ENCODE results near the gene ARNT2. TPM values are rescaled to one million over a fixed set of nuclear protein-coding genes. Genes with fewer than 3 reads are reported as not detected.
"Not testable (repeated sequence)": the region's sequence is repeated elsewhere in the genome, so short reads cannot be mapped to it uniquely, and the experiment has no call there.

Gene ARNT2
- total RNA-seq, 1 experiment from 2014 or later, result not detected

DNA sequence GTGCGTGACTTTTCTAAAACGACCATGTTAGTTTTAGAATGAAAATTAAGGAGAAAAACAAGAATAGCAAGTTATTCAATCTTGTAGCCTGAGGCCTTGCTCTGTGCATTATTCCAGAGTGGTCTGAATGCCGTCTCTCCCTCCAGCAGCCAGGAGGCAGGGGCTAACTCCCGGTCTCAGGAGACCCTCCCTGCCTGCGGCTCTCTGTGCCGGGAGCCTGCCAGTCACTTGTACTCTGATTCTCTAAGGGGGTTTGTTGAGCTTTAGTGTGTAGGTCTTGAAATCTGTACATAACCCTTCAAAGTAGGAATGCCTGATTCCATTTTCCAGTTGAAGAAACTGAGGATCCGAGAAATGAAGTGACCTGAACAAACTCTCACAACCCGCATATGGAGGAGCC lies 97.3 kb downstream of the ARNT2 start:
- in situ Hi-C loops (cut with HindIII; ENCODE audit: low sequenced_read_pairs), result no loop called here
- DNase-seq (ENCODE audit: low spot score), result no peak

DNA sequence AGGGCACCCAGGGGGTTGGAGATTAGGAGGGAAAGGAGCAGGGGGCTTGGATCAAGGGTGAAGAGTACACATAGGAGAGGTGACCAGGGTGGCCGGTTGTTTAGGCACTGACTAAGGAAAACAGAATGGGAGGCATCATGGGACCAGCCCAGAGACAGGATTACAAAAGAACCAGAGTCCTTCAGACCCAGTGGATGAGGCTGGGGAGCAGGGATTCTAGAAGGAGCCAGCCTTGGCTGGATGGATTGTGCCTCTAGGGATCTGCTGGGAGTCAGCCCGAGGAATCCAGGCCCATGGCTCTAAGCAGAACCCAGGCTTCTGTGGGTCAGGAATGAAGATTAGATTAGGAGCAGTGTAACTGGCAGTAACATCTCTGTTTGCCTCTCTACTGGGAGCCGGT lies 98.6 kb downstream of the ARNT2 start:
- in situ Hi-C loops (cut with HindIII; ENCODE audit: low sequenced_read_pairs), result no loop called here
- no peak for DNase-seq (ENCODE audit: low spot score)

DNA sequence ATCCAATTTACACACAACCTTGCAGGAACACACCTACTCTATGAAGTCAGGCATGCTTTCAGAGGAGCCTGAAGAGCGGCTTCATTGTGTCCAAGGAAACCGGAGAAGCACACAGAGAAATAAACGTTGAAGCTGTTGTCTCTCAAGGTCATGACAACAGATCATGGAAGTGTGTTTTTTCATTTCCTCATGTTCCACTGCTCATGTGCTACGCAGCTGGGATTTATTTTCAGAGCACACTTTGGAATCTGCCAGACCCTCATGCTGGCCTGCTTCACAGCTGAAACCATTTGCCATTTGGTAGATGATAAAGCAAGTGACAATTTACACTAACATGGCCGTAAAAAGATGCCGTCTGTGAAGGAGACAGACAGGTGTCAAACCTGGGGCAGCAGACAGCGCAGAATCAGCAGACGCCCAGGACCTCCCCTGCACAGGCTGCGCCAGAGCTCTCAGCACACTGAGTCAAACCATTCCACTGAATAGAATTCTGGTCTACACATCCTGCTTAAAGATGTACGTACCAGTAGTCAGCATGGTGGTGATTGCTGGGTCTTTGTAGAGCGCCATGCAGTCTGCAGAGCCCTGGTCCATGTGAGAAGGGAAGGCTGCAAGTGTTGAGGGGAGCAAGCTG lies 99.3 kb downstream of the ARNT2 start:
- in situ Hi-C loops (cut with HindIII; ENCODE audit: low sequenced_read_pairs), result no loop called here
- DNase-seq (ENCODE audit: low spot score), result no peak

GRCh38 chr15:80504931-80505330 lies 100.7 kb downstream of the ARNT2 start:
- in situ Hi-C loops (cut with HindIII; ENCODE audit: low sequenced_read_pairs), result no loop called here
- no peak for DNase-seq (ENCODE audit: low spot score)

GRCh38 chr15:80506286-80506893 lies 102.2 kb downstream of the ARNT2 start:
- in situ Hi-C loops (cut with HindIII; ENCODE audit: low sequenced_read_pairs), result no loop called here
- DNase-seq (ENCODE audit: low spot score), result no peak

DNA sequence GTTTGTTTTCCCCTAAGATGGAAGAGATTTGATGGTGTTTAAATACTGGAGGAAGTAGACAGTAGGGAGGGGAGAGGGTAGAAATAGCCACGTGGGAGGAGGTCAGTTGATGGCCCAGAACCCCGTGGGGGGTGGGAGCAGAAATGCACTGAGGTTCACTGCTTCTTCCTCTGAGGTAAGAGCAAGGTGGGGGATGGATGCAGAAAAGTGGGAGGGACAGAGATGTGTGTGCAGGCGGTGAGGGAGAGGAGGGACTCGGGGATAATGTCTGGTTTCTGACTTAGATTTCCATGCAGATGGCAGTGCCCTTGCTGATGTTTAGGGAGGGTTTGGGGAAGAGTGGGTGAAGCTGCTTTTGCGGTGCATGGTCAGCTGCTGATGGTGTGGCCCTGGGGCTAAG lies 102.9 kb downstream of the ARNT2 start:
- DNase-seq (ENCODE audit: low spot score), result no peak
- in situ Hi-C loops (cut with HindIII; ENCODE audit: low sequenced_read_pairs), result no loop called here

DNA sequence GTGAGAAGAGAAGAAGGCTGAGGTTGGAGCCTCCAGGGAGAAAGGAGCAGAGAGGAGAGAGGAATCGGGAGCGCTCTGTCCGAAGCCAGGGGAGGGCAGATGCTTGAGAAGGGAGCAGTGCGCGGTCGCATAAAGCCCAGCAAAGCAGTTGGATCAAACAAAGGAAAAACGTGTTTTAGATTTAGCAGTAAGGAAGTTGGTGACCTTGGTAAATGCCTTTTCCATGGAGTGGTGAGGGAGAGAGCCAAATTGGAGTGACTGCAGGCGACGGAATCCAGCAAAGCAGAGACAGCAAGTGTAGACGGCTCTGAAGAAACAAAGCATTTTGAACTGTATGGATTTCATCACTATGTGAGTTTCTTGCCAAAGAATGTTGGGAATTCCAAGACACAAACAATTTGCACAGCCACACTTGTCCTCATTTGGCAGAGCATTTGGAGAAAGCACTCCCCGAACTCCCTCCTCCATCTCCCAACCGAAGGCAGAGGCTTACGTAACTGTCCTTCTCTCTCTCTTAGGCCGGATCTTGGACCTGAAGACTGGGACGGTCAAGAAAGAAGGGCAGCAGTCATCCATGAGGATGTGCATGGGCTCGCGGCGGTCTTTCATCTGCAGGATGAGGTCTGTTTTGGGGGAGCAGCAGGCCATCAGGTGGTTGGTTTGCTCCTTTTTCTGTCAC lies 103.6 kb downstream of the ARNT2 start:
- in situ Hi-C loops (cut with HindIII; ENCODE audit: low sequenced_read_pairs), result no loop called here
- DNase-seq (ENCODE audit: low spot score), result no peak

DNA sequence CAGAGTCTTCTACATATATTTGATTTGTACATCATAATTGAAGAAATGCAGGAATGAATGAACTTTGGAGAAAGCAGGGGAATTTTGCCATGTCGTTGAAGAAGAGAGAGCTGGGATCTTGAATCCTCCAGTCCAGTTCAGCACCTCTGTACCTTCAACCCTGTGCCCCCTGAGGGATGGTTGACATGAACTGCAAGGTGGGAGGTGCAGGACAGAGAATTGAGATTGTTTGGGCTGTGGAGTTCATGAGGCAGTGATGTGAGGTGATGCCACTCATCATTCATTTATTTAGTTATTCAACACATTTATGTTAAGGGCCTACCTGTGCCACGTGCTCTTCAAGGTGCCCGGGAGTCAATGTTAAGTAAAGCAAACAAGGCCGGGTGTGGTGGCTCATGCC lies 104.6 kb downstream of the ARNT2 start:
- no peak for DNase-seq (ENCODE audit: low spot score)
- in situ Hi-C loops (cut with HindIII; ENCODE audit: low sequenced_read_pairs), result no loop called here

GRCh38 chr15:80509800-80510199 lies 105.6 kb downstream of the ARNT2 start:
- in situ Hi-C loops (cut with HindIII; ENCODE audit: low sequenced_read_pairs), result no loop called here
- DNase-seq (ENCODE audit: low spot score), result no peak

DNA sequence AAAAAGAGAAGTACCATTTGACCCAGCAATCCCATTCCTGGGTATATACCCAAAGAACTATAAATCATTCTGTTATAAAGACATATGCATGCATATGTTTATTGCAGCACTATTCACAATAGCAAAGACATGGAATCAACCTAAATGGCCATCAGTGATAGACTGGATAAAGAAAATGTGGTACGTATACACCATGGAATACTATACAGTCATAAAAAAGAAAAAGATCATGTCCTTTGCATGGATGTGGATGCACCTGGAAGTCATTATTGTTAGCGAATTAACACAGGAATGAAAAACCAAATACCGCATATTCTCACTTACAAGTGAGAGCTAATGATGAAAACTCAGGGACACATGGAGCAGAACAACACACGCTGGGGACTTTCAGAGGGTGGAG lies 106.8 kb downstream of the ARNT2 start:
- DNase-seq (ENCODE audit: low spot score); in situ Hi-C loops (cut with HindIII; ENCODE audit: low sequenced_read_pairs): not testable (repeated sequence)

DNA sequence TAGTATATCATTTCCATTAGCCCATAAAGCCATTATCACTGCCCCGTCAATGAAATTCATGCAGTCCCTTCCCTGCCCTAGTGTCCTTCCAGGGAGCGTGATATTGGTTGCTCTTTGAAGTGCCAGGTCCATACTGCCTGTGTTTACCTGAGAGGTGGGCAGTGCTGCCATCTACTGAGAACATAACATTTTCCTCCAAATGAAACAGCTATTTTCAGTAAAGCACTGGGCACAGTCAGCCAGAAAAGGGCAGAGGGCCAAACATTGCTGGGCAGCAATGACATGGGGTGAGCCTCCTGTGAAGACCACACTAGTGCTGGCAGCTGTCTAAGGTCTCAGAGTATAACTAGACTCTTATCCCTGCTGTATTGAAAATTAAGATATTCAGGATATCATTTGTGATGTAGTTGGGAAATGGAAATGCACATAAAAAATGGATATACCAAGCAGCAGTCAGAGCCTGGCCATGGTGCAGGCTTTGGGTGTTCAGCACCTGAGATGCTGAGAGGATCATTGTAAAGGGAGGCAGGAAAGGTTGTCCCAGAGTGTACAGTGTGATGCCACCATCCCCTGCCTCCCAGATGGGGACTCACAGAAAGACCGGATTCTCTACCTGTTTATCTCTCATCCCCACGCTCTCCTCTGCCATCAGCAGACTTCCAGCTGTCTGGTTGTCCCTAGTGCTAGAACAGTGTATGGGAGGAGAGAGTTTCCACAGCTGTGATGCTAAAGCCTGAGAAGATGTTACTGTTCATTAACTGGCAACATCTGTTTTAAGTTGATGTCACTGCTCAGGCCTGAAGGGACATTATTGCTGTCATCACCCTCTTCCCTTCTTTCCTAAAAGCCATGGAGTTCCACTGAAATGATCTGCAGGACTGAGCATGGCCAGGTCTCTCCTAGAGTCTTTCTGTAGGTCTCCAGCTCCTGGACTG lies 108.8 kb downstream of the ARNT2 start:
- in situ Hi-C loops (cut with HindIII; ENCODE audit: low sequenced_read_pairs), result no loop called here
- peak; percentile 80 for DNase-seq (ENCODE audit: low spot score)

DNA sequence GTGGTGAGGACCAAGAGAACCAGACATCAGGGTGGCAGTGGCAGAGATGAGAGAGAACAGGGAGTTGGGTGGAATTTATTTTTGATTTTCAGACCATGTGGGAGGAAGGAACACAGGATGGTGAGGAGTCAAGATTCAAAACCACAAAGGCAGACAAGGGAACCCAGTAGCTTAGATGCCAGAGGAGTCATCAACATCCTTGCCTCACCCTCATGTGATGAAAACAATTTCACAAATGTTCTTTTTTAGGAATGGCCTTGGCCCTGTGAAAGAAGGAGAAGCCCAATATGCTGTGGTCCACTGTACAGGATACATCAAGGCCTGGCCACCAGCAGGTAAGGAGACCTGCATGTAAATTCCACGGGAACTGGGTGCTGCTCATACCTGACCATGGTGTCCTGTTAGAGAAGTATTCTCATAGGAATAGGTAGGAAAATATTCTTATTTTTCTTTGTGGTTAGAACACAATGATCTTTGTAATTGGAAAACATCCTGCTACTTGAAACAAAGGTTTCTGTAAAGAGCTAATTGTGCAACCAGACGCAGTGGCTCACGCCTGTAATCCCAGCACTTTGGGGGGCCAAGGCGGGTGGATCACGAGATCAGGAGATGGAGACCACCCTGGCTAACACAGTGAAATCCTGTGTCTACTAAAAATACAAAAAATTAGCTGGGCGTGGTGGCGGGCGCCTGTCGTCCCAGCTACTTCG lies 110.0 kb downstream of the ARNT2 start:
- in situ Hi-C loops (cut with HindIII; ENCODE audit: low sequenced_read_pairs), result no loop called here
- no peak for DNase-seq (ENCODE audit: low spot score)

- DNase-seq (ENCODE audit: low spot score), result no peak
- in situ Hi-C loops (cut with HindIII; ENCODE audit: low sequenced_read_pairs), result no loop called here
These were observed 113.1 kb downstream of the ARNT2 start for GRCh38 chr15:80517290-80517689.

DNA sequence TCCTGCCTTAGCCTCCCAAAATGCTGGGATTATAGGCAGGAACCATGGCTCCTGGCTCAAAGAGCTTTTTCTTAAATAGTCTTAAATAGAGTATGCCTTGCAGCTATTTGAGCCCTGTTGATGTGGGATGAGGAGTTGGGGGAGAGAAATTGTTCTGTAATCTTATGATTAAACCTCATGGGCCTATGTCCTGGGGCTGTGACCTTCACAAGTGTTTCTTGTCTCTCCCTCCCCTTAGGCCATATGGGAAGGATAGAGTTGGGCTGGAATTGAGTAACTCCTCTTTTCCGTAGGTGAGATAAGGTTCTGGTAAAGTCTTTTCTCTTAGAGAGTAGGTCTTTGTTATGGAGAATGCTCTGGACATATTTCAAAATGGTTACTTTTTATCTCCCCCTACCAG lies 114.3 kb downstream of the ARNT2 start:
- no peak for DNase-seq (ENCODE audit: low spot score)
- in situ Hi-C loops (cut with HindIII; ENCODE audit: low sequenced_read_pairs), result no loop called here

GRCh38 chr15:80523746-80524145 lies 119.6 kb downstream of the ARNT2 start:
- in situ Hi-C loops (cut with HindIII; ENCODE audit: low sequenced_read_pairs), result no loop called here
- no peak for DNase-seq (ENCODE audit: low spot score)

GRCh38 chr15:80525853-80526252 lies 121.7 kb downstream of the ARNT2 start:
- in situ Hi-C loops (cut with HindIII; ENCODE audit: low sequenced_read_pairs), result no loop called here
- DNase-seq (ENCODE audit: low spot score), result no peak

GRCh38 chr15:80526556-80527340 lies 122.6 kb downstream of the ARNT2 start:
- peak; percentile 18 for DNase-seq (ENCODE audit: low spot score)
- in situ Hi-C loops (cut with HindIII; ENCODE audit: low sequenced_read_pairs), result no loop called here

- in situ Hi-C loops (cut with HindIII; ENCODE audit: low sequenced_read_pairs), result no loop called here
- no peak for DNase-seq (ENCODE audit: low spot score)
These were observed 123.2 kb downstream of the ARNT2 start for GRCh38 chr15:80527406-80527805.
